Measurements from ENCODE around the gene MAN1A1. TPM values are rescaled to one million over a fixed set of nuclear protein-coding genes. Genes with fewer than 3 reads are reported as not detected.

The MAN1A1 gene
- polyA plus RNA-seq, 1 donor (not counting 4 experiments of a cell fraction or from before 2014, with no cell fraction given): 20.2 TPM

DNA sequence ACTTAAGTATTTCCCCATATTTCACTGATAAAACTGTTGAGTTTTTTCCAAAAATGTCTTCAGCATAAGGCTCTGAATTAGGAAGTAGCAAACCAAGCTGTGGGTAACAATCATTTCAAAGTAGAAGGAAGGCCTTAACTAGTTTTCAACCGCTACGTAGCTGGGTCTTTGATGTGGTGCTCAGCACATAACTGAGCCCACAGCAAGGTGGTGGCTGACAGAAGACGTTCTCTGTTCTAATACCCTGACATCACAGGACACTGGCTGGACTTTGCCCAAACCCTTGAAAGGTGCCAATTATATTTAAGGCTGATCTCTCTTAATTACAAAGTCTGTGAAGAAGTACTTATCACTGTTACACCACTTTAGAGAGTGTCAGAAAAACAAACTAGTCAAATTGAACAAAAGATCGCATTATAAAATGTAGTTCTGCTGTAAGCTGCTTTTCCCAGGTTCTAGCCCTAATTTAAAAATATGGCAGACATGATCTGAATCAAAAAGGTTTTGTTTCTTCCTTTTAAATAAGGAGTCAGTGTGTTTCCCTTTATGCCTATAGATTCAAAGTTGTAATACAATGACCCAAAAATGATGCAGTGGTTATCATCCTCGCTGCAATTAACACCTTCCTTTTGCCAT is 26.7 kb downstream of the MAN1A1 start:
- dilution Hi-C loops (cut with MboI; ENCODE audit: extremely low pct_ligation_motif_present, low sequenced_read_pairs): no loop called here
- Histone ChIP-seq H3K9me1 (ENCODE audit: control insufficient read depth, extremely low read depth, insufficient read depth, low read length) (peaks cover 3% of the 10 kb centered on the region), H3K9ac (ENCODE audit: control insufficient read depth, extremely low read depth, insufficient read depth, low read length) (no peak overlapping the region), H3K79me2 (ENCODE audit: control insufficient read depth, insufficient read depth, low read length) (peaks cover 5% of the 10 kb centered on the region), H4K20me1 (ENCODE audit: control insufficient read depth, extremely low read depth, insufficient read depth, low read length) (no peaks in the 10 kb centered on the region), H3K4me2 (ENCODE audit: control insufficient read depth, extremely low read depth, insufficient read depth, low read depth, low read length) (no peak overlapping the region), H3K27me3 (ENCODE audit: control insufficient read depth, extremely low read depth, insufficient read depth, low read length) (no peaks in the 10 kb centered on the region), H3K36me3 (ENCODE audit: control insufficient read depth in 2 of 2, extremely low read depth in 1 of 2, insufficient read depth in 2 of 2, low read length in 2 of 2) (no peaks in the 10 kb centered on the region), H3K4me3 (ENCODE audit: control insufficient read depth in 2 of 3, extremely low read depth in 1 of 3, insufficient read depth in 2 of 3, low read depth in 1 of 3, low read length in 3 of 3) (no peak overlapping the region), H2AFZ (ENCODE audit: control insufficient read depth, low read length) (no peak overlapping the region), H3K9me3 (ENCODE audit: control insufficient read depth, low read depth, low read length) (no peaks in the 10 kb centered on the region), H3K27ac (ENCODE audit: control insufficient read depth, insufficient read depth, low read length) (no peak overlapping the region), H3K4me1 (ENCODE audit: control insufficient read depth, extremely low read depth, insufficient read depth, low read length) (peaks cover 13% of the 10 kb centered on the region)
- DNase-seq (ENCODE audit: low read depth, low spot score): no peak
- FAIRE-seq: no peak
- TF ChIP-seq, protein P1, sequence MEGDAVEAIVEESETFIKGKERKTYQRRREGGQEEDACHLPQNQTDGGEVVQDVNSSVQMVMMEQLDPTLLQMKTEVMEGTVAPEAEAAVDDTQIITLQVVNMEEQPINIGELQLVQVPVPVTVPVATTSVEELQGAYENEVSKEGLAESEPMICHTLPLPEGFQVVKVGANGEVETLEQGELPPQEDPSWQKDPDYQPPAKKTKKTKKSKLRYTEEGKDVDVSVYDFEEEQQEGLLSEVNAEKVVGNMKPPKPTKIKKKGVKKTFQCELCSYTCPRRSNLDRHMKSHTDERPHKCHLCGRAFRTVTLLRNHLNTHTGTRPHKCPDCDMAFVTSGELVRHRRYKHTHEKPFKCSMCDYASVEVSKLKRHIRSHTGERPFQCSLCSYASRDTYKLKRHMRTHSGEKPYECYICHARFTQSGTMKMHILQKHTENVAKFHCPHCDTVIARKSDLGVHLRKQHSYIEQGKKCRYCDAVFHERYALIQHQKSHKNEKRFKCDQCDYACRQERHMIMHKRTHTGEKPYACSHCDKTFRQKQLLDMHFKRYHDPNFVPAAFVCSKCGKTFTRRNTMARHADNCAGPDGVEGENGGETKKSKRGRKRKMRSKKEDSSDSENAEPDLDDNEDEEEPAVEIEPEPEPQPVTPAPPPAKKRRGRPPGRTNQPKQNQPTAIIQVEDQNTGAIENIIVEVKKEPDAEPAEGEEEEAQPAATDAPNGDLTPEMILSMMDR (optimal IDR thresholded peaks at IDR 0.05 in 1 of 3, IDR thresholded peaks at IDR 0.05 in 1 of 3, conservative IDR thresholded peaks at IDR 0.05 in 1 of 3; ENCODE audit: extremely low read depth in 1 of 3, insufficient read depth in 2 of 3, low read length in 3 of 3): no peak
- no peak for TF ChIP-seq EZH2 (IDR thresholded peaks at IDR 0.05; ENCODE audit: low read length)

DNA sequence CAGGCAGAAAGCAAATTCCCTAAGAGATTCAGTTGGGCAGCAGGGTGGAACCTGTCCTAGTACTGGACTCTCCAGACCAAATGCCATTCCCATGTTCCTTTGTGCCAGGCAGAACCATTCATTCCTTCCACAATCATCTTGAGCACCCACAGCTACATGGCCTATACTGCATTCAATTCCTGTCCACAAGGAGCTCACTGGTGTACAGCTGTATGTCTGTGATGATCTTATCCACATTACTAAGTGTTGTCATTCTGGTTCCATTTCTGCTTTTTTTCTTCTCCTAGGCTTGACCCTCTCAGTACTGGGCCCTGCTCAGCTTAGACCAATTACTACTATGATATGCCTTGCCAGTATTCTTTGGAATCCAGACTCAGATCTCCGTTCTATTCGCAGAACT is 27.5 kb downstream of the MAN1A1 start:
- Histone ChIP-seq H3K36me3 (ENCODE audit: control insufficient read depth in 2 of 2, extremely low read depth in 1 of 2, insufficient read depth in 2 of 2, low read length in 2 of 2) (no peaks in the 10 kb centered on the region), H3K4me2 (ENCODE audit: control insufficient read depth, extremely low read depth, insufficient read depth, low read depth, low read length) (no peak overlapping the region), H2AFZ (ENCODE audit: control insufficient read depth, low read length) (no peak overlapping the region), H3K27ac (ENCODE audit: control insufficient read depth, insufficient read depth, low read length) (no peak overlapping the region), H3K4me1 (ENCODE audit: control insufficient read depth, extremely low read depth, insufficient read depth, low read length) (peaks cover 13% of the 10 kb centered on the region), H3K9me3 (ENCODE audit: control insufficient read depth, low read depth, low read length) (no peaks in the 10 kb centered on the region), H4K20me1 (ENCODE audit: control insufficient read depth, extremely low read depth, insufficient read depth, low read length) (no peaks in the 10 kb centered on the region), H3K27me3 (ENCODE audit: control insufficient read depth, extremely low read depth, insufficient read depth, low read length) (no peaks in the 10 kb centered on the region), H3K9ac (ENCODE audit: control insufficient read depth, extremely low read depth, insufficient read depth, low read length) (no peak overlapping the region), H3K9me1 (ENCODE audit: control insufficient read depth, extremely low read depth, insufficient read depth, low read length) (peaks cover 3% of the 10 kb centered on the region), H3K79me2 (ENCODE audit: control insufficient read depth, insufficient read depth, low read length) (peaks cover 5% of the 10 kb centered on the region), H3K4me3 (ENCODE audit: control insufficient read depth in 2 of 3, extremely low read depth in 1 of 3, insufficient read depth in 2 of 3, low read depth in 1 of 3, low read length in 3 of 3) (no peak overlapping the region)
- DNase-seq (ENCODE audit: low read depth, low spot score): no peak
- TF ChIP-seq, protein P1 (optimal IDR thresholded peaks at IDR 0.05 in 1 of 3, IDR thresholded peaks at IDR 0.05 in 1 of 3, conservative IDR thresholded peaks at IDR 0.05 in 1 of 3; ENCODE audit: extremely low read depth in 1 of 3, insufficient read depth in 2 of 3, low read length in 3 of 3): no peak
- no peak for TF ChIP-seq EZH2 (IDR thresholded peaks at IDR 0.05; ENCODE audit: low read length)
- dilution Hi-C loops (cut with MboI; ENCODE audit: extremely low pct_ligation_motif_present, low sequenced_read_pairs): no loop called here
- FAIRE-seq: peak; percentile 17

Measured in keratinocyte (primary cell).